Stimulated activated CD4-positive, alpha-beta T cell treated with anti-CD3 and anti-CD28 coated beads, Interleukin-4, amount 100 ng/mL, for 4 hours (primary cell): ENCODE measurements around the gene EDN2.

Experiments
- DNase-seq, 2 experiments: peaks; one replicate each; pipeline ENCODE4 v3.0.0-alpha.2; 2020

The EDN2 gene

DNA sequence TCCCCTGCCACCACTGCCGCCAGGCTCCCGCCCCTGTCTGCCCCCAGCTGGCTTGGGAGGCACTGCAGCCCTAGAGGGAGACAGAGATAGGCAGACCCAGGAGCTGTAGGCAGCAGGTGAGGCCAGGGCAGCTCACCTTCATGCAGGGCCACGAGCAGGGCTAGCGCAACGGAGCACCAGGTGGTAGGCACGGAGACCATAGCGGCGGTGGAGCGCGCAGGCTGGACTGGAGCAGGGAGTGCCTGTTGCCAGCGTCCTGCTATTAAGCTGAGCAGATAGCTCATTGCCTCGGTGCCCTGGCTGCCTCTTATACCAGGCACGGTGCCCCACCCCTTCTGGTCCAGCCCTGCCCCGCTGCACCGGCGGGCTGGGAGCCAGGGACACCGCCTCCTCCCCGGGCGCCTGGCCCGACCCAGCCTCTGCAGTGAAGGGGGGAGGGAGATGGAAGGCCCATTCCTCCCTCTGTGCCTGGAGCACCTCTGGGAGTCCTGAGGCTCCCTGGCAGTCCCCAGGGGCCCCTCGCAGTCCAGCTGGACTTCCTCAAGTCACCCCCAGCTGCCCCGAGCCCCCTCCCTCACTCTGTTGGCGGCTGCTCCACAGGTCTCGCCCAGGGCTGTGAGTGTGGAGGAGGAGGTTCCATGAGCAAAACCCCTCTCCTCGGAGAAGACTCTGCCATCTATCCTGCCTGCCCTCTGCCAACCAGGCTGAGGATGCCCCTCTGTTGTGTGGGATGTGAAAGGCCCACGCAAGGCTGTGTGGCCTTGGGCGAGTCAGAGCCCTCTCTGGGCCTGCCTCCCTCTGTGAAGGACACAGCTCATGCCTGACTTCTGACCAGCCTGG, at the start of gene EDN2:
Gene EDN2 (minus strand): TSS at position 282 of the 840 bp plus-strand sequence. CDS start 82 bp downstream, at position 200.
- no peak for DNase-seq

DNA sequence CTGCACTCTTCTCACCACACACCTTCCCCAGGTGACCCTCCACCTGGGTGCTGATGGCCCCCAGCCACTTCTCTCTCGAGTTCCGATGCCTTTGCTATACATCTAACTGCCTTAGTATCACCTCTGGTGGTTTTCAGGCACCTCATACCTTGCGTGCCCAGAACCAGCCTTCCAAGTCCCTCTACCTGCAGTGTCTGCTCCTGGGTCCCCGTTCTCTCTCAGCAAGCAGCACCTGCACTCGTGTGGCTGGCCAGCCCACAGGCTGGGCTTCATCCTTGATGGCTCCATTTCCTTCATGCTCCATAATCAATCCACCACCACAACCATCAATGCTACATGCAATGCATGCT, 49.2 kb upstream of the EDN2 start:
- DNase-seq = no peak

- DNase-seq = no peak
These were observed 48.7 kb upstream of the EDN2 start for GRCh38 chr1:41533016-41533730.

- DNase-seq = no peak
These were observed 47.9 kb upstream of the EDN2 start for GRCh38 chr1:41532206-41532975.

GRCh38 chr1:41530411-41530810, 45.9 kb upstream of the EDN2 start:
- no peak for DNase-seq

GRCh38 chr1:41529621-41530395, 45.3 kb upstream of the EDN2 start:
- no peak for DNase-seq

DNA sequence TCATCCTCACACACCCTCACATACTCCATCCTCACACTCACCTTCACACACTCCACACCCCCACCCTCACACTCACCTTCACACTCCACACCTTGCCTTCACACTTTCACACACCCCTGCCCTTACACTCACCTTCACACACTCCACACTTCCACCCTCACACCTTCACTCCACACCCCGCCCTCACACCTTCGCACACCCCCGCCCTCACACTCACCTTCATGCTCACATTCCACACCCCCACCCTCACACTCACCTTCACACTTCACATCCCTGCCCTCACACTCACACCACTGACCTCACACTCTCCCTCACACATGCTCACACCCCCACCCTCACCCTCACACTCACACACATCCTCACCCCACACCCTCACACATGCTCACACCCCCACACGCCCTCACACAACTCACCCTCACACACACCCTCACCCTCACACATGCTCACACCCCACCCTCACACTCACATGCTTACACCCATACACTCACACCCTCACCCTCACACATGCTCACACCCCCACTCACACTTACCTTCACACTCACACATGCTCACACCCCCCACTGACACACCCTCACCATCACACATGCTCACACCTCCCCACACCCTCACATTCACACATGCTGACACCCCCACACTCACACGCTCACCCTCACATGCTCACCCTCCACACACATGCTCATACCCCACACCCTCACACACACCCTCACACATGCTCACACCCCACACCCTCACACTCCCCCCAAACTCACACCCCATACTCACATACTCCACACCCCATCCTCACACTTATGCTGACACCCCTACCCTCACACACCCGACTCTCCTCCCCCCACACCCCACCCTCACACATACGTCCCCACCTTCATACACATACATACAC, 44.5 kb upstream of the EDN2 start:
- no peak for DNase-seq

- DNase-seq = no peak
These were observed 43.6 kb upstream of the EDN2 start for GRCh38 chr1:41528106-41528505.

DNA sequence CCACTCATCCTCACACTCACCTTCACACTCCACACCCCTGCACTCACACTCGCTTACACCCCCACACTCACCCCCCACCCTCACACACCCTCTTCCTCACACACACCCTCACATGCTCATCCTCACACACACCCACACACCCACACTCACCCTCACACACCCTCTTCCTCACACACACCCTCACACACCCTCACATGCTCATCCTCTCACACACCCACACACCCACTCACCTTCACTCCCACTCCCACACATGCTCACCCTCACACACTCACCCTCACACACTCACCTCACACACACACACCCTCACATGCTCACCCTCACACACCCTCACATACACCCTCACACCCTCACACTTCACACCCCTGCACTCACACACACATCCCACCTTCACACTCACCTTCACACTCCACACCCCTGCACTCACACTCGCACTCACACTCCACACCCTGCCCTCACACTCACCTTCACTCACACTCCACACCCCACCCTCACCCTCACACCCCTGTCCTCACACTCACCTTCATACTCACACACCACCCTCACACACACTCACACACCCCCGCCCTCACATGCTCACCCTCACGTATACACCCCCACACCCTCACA, 42.6 kb upstream of the EDN2 start:
- no peak for DNase-seq

DNA sequence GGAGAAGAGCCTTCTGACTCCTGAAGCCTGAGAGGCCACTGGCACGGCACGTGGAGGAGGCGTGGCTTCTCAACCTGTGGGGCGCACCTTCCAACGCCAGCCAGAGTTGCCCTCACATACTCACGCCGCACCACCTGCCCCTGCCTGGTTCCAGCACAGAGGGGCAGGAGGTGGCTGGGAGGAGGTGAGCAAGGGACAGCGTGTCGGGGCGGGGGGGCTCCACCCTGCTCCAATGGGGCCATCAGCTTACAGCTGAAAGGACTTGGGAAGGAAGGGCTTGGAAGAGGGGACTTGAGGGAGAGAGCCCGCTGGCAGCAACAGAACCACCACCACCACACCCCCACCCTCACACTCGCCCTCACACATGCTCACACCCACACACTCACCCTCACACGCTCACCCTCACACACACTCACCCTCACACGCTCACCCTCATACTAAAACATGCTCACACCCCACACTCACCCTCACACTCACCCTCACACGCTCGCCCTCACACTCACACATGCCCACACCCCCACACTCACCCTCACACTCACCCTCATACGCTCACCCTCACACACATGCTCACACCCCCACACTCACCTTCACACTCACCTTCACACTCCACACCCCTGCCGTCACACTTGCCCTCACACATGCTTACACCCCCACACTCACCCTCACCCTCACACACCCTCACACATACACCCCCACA, 41.6 kb upstream of the EDN2 start:
- no peak for DNase-seq

DNA sequence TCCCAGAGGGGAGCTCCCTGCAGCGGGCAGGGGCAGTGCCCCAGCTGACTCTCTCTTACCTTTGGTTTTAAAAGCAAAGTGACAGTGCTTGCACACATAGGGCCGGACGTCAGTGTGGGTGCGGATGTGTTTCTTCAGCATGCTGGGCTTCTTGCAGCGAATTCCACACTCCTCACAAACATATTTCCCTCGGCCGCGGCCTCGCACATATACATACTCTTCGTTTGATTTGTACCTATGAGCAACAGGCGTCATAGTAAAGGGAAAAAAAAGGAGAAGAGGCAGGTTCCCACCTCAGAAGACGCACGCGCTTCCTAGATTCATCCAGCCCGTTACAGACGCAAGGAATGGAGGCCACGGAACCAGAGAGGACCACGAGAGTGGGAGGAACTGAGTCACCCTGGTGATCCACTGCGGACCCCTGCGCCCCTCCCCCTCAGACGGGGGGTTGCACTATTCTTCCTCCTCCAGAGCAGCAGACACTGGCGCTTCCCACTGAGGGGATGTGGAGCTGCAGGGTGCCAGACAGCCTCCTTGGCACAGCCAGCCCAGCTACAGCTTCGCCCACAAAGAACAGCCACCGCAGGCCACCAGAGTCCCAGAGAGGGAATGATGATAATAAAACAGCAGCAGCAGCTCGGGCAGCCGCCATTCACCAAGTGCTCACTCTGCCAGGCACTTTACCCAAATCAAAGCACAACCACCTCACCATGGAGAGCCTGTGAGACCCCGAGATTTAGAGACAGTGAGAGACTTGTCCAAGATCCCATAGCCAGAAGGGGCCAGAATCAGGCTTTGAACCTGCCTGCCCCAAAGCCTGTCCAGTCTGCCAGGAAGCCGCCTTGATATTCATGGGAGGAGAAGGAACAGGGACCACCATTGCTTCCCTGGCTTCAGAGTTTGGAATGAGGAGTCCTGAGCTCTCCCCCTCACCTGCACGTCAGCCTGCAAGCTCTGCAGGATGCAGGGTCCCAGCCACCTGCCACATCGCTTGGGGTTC, 40.5 kb upstream of the EDN2 start:
- no peak for DNase-seq

DNA sequence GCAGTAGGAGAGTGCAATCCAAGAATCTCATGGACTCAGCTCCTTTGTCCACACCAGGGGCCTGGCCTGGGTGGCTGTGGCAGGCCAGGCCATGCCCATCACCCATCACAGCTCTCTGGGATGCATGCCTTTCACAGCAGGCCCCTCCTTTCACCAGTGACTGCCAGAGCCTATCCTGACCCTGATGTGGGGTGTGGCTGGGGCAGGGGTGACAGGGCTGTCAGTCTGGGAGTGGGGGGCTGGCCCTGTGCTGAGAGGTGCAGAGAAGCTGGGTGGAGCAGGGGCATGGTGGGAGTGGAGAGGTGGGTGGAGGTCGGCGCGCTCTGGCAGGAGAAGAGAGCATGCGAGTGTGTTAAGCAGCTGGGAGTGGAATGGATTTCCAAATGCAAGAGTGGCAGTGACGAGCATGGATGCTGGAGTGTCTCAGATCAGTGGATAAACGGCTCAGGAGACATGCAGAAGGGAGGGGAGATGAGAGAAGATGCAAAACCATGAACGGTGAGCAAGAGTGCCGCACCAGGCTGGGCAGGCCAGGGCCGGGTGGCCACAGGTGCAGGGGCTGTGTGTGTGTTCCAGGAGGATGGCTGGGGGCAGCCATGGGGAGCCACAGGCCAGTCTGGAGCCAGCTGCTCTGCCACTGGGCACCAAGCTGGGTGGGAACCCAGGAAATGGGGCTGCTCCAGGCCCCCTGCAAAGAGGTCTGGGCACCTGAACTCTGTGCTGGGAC, 39.6 kb upstream of the EDN2 start:
- DNase-seq = no peak

DNA sequence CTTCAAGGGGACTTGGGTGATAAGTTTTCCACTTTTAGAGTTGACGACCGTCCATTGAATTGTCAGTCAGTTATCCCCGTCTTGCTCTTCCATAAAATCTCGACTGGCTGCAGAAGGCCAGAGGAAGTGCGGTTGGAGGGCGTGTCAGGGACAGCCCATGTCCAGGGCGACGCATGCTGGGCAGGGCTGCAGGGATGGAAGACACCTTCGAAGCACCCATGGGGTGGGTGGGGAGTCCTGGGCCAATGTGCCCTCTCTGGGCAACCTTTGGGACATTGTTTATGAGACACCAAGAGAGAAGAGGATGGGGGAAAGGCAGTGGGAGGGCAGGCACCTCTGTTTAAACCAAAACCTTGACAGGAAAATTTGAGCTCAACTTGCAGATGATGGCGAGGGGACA, 38.6 kb upstream of the EDN2 start:
- DNase-seq = no peak

DNA sequence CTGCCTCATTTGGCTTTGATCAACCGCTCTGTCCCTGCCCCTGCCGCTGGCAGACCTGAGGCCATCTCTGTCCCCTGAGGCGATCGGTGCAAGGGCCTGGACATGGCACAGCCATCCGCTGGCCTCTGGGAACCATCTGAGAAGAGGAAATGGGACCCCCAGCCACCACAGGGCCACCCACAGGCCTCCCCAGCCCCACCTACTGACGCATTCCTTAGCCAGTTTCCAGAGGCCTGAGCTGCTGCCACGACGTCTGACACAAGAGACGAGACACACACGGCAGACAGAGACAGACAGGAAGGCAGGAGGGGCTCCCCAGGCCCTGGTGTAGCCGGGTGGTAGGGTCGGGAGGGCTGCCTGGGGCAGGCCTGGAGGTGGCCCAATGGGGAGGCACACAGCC, 37.3 kb upstream of the EDN2 start:
- DNase-seq = no peak

GRCh38 chr1:41520951-41521752, 36.7 kb upstream of the EDN2 start:
- DNase-seq = no peak

- DNase-seq = no peak
These were observed 35.2 kb upstream of the EDN2 start for GRCh38 chr1:41519667-41520066.

GRCh38 chr1:41518471-41518870, 34.0 kb upstream of the EDN2 start:
- no peak for DNase-seq

GRCh38 chr1:41517062-41517438, 32.6 kb upstream of the EDN2 start:
- no peak for DNase-seq
